NCI-H2107 treated with DMSO at 0.1 percent for 48 hours (cell line): Measurements from ENCODE around the gene GSTK1.

Experiments
- DNase-seq: peaks from one replicate; lab custom pipeline; 2025; ENCODE audit not compliant: unreplicated experiment; lab: John Stamatoyannopoulos, UW

The GSTK1 gene

DNA sequence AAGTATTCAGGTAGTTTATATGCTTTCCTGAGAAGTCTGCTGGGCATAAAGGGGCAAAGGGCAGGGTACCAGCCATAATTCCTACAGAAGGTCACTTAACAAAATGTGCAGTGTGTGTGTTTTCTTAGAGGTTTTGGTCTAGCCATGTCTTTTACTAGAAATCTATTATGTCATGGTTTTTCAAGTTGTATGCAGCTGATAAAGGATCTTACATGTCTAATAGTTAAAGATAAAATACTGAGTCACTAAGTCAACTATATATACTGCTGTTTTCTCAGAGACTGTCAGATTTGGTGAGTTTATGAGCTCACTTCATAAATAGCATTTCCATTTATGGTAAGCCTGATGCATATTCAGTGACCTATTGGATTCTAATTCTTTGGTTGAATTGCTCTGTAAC, 32.6 kb downstream of the GSTK1 start:
- DNase-seq = no peak

DNA sequence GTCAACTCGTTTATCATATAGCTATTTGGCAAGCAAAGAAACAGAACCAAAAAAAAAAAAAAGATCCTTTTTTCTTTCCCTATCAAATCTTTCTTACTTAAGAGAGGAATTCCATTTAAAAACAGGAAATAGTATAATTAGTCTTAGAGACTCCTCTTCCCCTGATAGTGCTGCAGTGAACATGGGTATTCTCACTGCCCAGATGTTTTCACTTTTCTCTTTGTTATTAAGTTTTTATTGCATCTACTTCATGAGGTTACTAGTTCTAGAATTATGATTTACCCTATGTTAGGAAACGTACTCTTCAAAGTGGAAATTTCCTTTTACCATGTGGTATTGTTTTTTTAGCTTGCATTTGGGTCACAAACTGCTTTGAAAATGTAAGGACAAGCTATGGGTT, 33.4 kb downstream of the GSTK1 start:
- no peak for DNase-seq

- no peak for DNase-seq
Observed at GRCh38 chr7:143299346-143299745, 36.1 kb downstream of the GSTK1 start.

GRCh38 chr7:143299840-143300239, 36.6 kb downstream of the GSTK1 start:
- DNase-seq = no peak

GRCh38 chr7:143300959-143301935, 38.0 kb downstream of the GSTK1 start:
- no peak for DNase-seq

DNA sequence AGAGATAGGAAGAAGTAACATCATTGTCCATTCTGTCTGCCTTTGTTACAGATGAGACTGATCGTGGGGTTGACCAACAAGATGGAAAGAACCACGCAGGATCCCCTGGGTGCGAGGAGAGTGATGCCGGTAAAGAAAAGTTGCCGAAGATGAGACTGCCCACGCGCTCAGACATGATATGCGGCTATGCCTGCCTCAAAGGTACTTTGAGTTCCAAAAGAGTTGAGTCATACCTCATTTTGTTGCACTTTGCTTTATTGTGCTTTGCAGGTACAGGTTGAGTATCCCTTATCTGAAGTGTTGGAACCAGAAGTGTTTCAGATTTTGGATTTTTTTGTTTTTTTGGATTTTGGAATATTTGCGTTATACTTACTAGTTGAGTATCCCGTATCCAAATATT, 40.5 kb downstream of the GSTK1 start:
- no peak for DNase-seq

GRCh38 chr7:143304938-143305337, 41.7 kb downstream of the GSTK1 start:
- no peak for DNase-seq

DNA sequence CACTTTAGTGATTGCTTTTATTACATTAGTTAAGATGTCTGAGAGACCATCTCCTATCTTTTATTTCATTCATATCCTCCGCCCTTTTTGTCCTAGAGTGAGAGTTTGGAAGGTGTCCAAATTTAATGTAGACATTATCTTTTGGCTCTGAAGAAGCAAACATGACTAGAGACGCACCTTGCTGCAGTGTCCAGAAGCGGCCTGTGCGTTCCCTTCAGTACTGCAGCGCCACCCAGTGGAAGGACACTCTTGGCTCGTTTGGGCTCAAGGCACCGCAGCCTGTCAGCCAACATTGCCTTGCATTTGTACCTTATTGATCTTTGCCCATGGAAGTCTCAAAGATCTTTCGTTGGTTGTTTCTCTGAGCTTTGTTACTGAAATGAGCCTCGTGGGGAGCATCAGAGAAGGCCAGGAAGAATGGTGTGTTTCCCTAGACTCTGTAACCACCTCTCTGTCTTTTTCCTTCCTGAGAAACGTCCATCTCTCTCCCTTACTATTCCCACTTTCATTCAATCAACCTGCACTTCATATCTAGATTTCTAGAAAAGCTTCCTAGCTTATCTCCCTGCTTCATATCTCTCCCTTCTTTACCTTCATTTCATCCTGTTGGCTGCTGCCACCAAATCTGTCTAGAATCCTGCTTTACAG, 42.3 kb downstream of the GSTK1 start:
- no peak for DNase-seq

DNA sequence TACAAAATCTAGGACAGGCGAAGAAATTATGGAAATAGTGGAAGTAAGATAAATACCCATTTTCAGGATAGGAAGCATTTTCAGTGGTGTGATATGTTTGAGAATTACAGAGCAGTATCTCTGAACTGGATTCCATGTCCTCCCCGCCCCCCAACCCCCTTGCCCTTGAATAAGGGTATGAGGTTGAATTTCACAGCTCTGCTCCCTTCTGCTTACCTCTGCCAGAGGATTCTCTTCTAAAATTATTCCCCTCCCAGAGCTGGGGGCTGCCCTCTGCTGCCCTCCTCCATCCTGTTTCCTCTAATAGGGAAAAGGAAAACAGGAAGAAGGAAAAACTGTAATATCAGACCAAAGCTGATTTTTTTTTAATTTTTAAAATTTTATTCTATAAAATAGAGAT, 45.4 kb downstream of the GSTK1 start:
- DNase-seq = no peak

DNA sequence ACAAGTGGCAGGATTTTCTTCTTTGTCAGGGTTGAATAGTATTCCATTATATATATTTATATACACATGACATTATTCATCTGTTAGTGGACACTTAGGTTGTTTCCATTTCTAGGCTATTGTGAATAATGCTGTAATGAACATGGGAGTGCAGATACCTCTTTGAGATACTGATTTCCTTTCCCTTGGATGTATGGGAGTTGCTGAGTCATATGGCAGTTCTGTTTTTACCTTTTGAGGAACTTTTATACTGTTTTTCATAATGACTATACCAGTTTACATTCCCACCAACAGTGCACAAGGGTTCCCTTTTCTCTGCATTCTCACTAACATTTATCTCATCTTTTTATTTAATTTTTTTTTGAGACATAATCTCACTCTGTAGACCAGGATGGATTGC, 50.9 kb downstream of the GSTK1 start:
- no peak for DNase-seq

DNA sequence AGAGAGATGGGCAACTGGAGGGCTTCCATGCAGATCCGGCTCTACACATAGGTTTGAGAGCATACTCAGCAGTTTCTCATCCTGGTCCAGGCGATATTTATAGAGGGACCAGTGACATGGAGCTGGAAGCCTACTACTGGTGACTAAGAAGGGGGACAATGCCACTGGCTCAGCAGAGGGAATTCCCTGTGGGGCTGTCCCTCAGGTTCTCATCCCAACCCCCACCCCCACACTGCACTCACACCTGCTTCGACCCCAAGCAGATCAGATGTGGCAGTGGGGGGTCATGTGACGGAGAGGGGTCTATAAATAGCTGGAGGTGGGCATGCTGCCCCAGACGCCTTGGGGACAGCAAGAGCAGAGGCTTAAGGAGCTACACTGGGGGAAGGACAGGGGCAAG, 52.5 kb downstream of the GSTK1 start, which contains the start of gene CLCN1:
Gene CLCN1, plus strand, starts transcription at position 336 of the 400 bp plus-strand sequence. CDS start 102 bp downstream, outside the sequence.
- DNase-seq = no peak

DNA sequence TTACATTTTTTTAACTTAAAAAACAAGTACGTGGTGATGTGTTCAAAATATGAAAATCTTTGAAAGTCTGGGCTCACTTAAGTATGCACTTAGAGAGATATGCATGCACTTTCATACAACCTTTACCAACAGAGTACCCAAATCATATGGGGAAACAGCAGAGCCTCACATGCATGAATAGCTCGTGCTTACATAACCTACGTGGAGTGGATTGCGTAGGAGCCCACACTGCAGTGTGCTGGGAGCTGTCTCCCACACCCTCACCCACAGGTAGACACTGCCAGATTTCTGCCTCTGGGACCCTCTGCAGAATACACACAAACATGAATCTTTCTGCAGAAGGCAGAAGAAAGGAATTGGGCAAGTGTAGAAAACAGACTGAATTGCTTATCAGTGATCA, 53.3 kb downstream of the GSTK1 start:
- no peak for DNase-seq

DNA sequence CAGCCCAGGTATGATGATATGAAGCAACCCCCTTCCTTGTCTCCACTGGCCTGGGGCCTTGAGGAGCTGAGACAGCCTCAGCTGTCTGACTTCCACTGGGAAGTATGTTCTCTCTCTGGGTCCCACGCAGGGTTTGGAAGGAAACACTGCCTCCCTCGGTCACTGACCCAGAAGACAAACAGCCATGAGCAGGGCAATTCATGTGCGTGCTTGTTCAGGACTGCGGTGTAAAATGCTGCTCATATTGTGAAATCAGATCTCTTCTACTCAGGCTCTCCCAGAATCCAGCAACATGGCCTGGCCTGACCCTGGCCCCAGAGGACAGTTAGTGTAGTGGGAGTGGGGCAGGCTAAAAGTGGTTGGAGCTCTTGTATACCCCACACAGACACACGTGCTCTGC, 55.4 kb downstream of the GSTK1 start:
- DNase-seq = no peak
